ENCODE data around the gene FAM163B. TPM values are rescaled to one million over a fixed set of nuclear protein-coding genes. Genes with fewer than 3 reads are reported as not detected.

Gene FAM163B
- polyA plus RNA-seq, 1 donor (not counting 4 experiments of a cell fraction or from before 2014, with no cell fraction given), result not detected

DNA sequence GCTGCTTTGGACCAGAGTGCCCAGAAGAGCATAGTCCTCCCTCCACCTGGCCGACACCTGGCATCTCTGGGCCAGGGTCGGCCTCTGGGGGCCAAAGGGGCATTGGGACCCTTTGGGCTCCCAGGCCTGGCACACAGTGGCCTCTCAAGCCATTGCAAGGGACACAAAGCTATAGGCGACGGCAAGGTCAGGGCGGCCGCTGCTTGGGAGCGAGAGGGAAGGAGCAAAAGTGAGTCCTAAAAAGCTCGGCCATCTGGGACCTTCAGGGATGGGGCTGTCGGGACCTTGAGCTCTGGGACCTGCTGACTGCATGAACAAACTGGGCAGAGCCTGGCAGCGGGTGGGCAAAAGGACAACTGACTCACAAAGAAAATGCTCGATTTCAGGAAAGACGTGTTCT lies 40.8 kb upstream of the FAM163B start:
- dilution Hi-C loops (cut with MboI; ENCODE audit: extremely low pct_ligation_motif_present, low sequenced_read_pairs), result no loop called here
- TF ChIP-seq EZH2 (IDR thresholded peaks at IDR 0.05; ENCODE audit: low read length), result no peak
- TF ChIP-seq, protein P1, sequence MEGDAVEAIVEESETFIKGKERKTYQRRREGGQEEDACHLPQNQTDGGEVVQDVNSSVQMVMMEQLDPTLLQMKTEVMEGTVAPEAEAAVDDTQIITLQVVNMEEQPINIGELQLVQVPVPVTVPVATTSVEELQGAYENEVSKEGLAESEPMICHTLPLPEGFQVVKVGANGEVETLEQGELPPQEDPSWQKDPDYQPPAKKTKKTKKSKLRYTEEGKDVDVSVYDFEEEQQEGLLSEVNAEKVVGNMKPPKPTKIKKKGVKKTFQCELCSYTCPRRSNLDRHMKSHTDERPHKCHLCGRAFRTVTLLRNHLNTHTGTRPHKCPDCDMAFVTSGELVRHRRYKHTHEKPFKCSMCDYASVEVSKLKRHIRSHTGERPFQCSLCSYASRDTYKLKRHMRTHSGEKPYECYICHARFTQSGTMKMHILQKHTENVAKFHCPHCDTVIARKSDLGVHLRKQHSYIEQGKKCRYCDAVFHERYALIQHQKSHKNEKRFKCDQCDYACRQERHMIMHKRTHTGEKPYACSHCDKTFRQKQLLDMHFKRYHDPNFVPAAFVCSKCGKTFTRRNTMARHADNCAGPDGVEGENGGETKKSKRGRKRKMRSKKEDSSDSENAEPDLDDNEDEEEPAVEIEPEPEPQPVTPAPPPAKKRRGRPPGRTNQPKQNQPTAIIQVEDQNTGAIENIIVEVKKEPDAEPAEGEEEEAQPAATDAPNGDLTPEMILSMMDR (optimal IDR thresholded peaks at IDR 0.05 in 1 of 3, IDR thresholded peaks at IDR 0.05 in 1 of 3, conservative IDR thresholded peaks at IDR 0.05 in 1 of 3; ENCODE audit: extremely low read depth in 1 of 3, insufficient read depth in 2 of 3, low read length in 3 of 3), result no peak
- Histone ChIP-seq H3K4me2 (ENCODE audit: control insufficient read depth, extremely low read depth, insufficient read depth, low read depth, low read length) (no peak overlapping the region), H3K79me2 (ENCODE audit: control insufficient read depth, insufficient read depth, low read length) (no peaks in the 10 kb centered on the region), H3K4me1 (ENCODE audit: control insufficient read depth, extremely low read depth, insufficient read depth, low read length) (no peaks in the 10 kb centered on the region), H3K36me3 (ENCODE audit: control insufficient read depth in 2 of 2, extremely low read depth in 1 of 2, insufficient read depth in 2 of 2, low read length in 2 of 2) (no peaks in the 10 kb centered on the region), H2AFZ (ENCODE audit: control insufficient read depth, low read length) (no peak overlapping the region), H3K9ac (ENCODE audit: control insufficient read depth, extremely low read depth, insufficient read depth, low read length) (no peak overlapping the region), H3K27me3 (ENCODE audit: control insufficient read depth, extremely low read depth, insufficient read depth, low read length) (peaks cover 21% of the 10 kb centered on the region), H4K20me1 (ENCODE audit: control insufficient read depth, extremely low read depth, insufficient read depth, low read length) (no peaks in the 10 kb centered on the region), H3K9me3 (ENCODE audit: control insufficient read depth, low read depth, low read length) (no peaks in the 10 kb centered on the region), H3K4me3 (ENCODE audit: control insufficient read depth in 2 of 3, extremely low read depth in 1 of 3, insufficient read depth in 2 of 3, low read depth in 1 of 3, low read length in 3 of 3) (no peak overlapping the region), H3K27ac (ENCODE audit: control insufficient read depth, insufficient read depth, low read length) (no peak overlapping the region), H3K9me1 (ENCODE audit: control insufficient read depth, extremely low read depth, insufficient read depth, low read length) (no peaks in the 10 kb centered on the region)
- DNase-seq (ENCODE audit: low read depth, low spot score), result no peak
- FAIRE-seq, result no peak

DNA sequence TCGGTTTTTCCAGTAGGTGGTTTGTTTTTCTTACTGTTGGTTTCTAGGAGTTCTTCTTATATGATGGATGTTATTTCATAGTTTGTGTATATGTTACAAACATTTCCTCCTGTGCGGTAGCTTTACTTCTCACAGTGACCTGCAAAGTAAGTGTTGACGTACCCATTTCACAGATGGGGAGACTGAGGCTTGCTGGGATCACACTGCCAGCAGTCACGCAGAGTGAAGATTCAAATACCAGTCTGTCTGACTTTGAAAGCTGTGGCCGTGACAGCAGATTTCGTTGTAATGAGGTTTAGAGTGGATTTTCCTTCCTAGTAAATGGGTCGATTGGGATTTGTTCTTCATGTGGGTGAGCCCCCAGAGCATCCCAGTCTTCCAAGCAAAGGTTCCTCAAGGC lies 40.0 kb upstream of the FAM163B start:
- no peak overlapping the region for H3K4me3 ChIP-seq (ENCODE audit: control insufficient read depth in 2 of 3, extremely low read depth in 1 of 3, insufficient read depth in 2 of 3, low read depth in 1 of 3, low read length in 3 of 3)
- H3K9me3 ChIP-seq (ENCODE audit: control insufficient read depth, low read depth, low read length), result no peaks in the 10 kb centered on the region
- H3K79me2 ChIP-seq (ENCODE audit: control insufficient read depth, insufficient read depth, low read length), result no peaks in the 10 kb centered on the region
- H3K9ac ChIP-seq (ENCODE audit: control insufficient read depth, extremely low read depth, insufficient read depth, low read length), result no peak overlapping the region
- no peaks in the 10 kb centered on the region for H3K9me1 ChIP-seq (ENCODE audit: control insufficient read depth, extremely low read depth, insufficient read depth, low read length)
- H3K36me3 ChIP-seq (ENCODE audit: control insufficient read depth in 2 of 2, extremely low read depth in 1 of 2, insufficient read depth in 2 of 2, low read length in 2 of 2), result no peaks in the 10 kb centered on the region
- H4K20me1 ChIP-seq (ENCODE audit: control insufficient read depth, extremely low read depth, insufficient read depth, low read length), result no peaks in the 10 kb centered on the region
- DNase-seq (ENCODE audit: low read depth, low spot score) (no peak), FAIRE-seq (no peak)
- H3K4me2 ChIP-seq (ENCODE audit: control insufficient read depth, extremely low read depth, insufficient read depth, low read depth, low read length), result no peak overlapping the region
- no peak overlapping the region for H3K27ac ChIP-seq (ENCODE audit: control insufficient read depth, insufficient read depth, low read length)
- no peak for TF ChIP-seq EZH2 (IDR thresholded peaks at IDR 0.05; ENCODE audit: low read length)
- TF ChIP-seq, protein P1 (optimal IDR thresholded peaks at IDR 0.05 in 1 of 3, IDR thresholded peaks at IDR 0.05 in 1 of 3, conservative IDR thresholded peaks at IDR 0.05 in 1 of 3; ENCODE audit: extremely low read depth in 1 of 3, insufficient read depth in 2 of 3, low read length in 3 of 3), result no peak
- H3K27me3 ChIP-seq (ENCODE audit: control insufficient read depth, extremely low read depth, insufficient read depth, low read length), result peaks cover 15% of the 10 kb centered on the region
- H2AFZ ChIP-seq (ENCODE audit: control insufficient read depth, low read length), result no peak overlapping the region
- dilution Hi-C loops (cut with MboI; ENCODE audit: extremely low pct_ligation_motif_present, low sequenced_read_pairs), result no loop called here
- H3K4me1 ChIP-seq (ENCODE audit: control insufficient read depth, extremely low read depth, insufficient read depth, low read length), result no peaks in the 10 kb centered on the region

Measured in keratinocyte (primary cell).